Inflammatory macrophage treated with lipopolysaccharide for 1 hour (primary cell): ENCODE results near the gene WNT6.

Source experiments
- DNase-seq, 2 donors: peaks; one replicate each; pipeline ENCODE4 v3.0.0-alpha.2; 2020 to 2022

Gene WNT6

GRCh38 chr2:218859556-218859987 is at the start of gene WNT6:
Gene WNT6, plus strand, starts transcription at chr2:218859805. Its CDS starts 233 bp downstream, at chr2:218860038.
- no peak for DNase-seq

- DNase-seq, result peak in 1 of 2 donors; percentile 61
Measured at GRCh38 chr2:218810256-218810655, 49.3 kb upstream of the WNT6 start.

GRCh38 chr2:218811382-218811781 is 48.2 kb upstream of the WNT6 start:
- DNase-seq, result peak; percentile 94 to 100

- DNase-seq, result no peak
Measured at GRCh38 chr2:218812096-218812815, 47.3 kb upstream of the WNT6 start.

GRCh38 chr2:218812861-218813260 is 46.7 kb upstream of the WNT6 start:
- no peak for DNase-seq

GRCh38 chr2:218813771-218814460 is 45.7 kb upstream of the WNT6 start:
- DNase-seq, result no peak

- no peak for DNase-seq
Measured at GRCh38 chr2:218814540-218815243, 44.9 kb upstream of the WNT6 start.

- DNase-seq, result no peak
Measured at GRCh38 chr2:218815244-218815637, 44.4 kb upstream of the WNT6 start.

GRCh38 chr2:218815649-218816048 is 44.0 kb upstream of the WNT6 start:
- no peak for DNase-seq

- no peak for DNase-seq
Measured at GRCh38 chr2:218816561-218817011, 43.0 kb upstream of the WNT6 start.

- peak; percentile 51 to 82 for DNase-seq
Measured at GRCh38 chr2:218819093-218819492, 40.5 kb upstream of the WNT6 start.

GRCh38 chr2:218820746-218821369 is 38.7 kb upstream of the WNT6 start:
- DNase-seq, result no peak

- DNase-seq, result peak in 1 of 2 donors; percentile 44
Measured at GRCh38 chr2:218821605-218822211, 37.9 kb upstream of the WNT6 start.

GRCh38 chr2:218822622-218823021 is 37.0 kb upstream of the WNT6 start:
- DNase-seq, result no peak

- peak in 1 of 2 donors; percentile 85 for DNase-seq
Measured at GRCh38 chr2:218823196-218823855, 36.3 kb upstream of the WNT6 start.

- DNase-seq, result no peak
Measured at GRCh38 chr2:218824004-218824403, 35.6 kb upstream of the WNT6 start.

- no peak for DNase-seq
Measured at GRCh38 chr2:218826791-218827190, 32.8 kb upstream of the WNT6 start.

- DNase-seq, result no peak
Measured at GRCh38 chr2:218827701-218828476, 31.7 kb upstream of the WNT6 start.

GRCh38 chr2:218828477-218828778 is 31.2 kb upstream of the WNT6 start:
- DNase-seq, result no peak

GRCh38 chr2:218829868-218830451 is 29.6 kb upstream of the WNT6 start:
- DNase-seq, result no peak
